Spinal cord (tissue), 10 donors: Measurements from ENCODE around the gene ALOX5AP. TPM values are rescaled to one million over a fixed set of nuclear protein-coding genes. Genes with fewer than 3 reads are reported as not detected.

Experiments
- DNase-seq, 6 donors: peaks; one replicate each; pipeline versions ENCODE4 v3.0.0 to v3.0.0-alpha.2; 2013 to 2015; ENCODE audit warnings: low spot score in 6 of 6, low read depth in 4 of 6
- H3K27ac ChIP-seq: one replicate; pipeline ENCODE4 v1.5.1; 2013; ENCODE audit warnings: low read depth, low read length, control low read depth
- H3K27me3 ChIP-seq: one replicate; pipeline ENCODE4 v1.6.1; 2013; ENCODE audit warnings: low read length; ENCODE audit not compliant: control insufficient read depth, insufficient read depth
- H3K36me3 ChIP-seq: one replicate; pipeline ENCODE4 v1.6.1; 2013; ENCODE audit warnings: low read length; ENCODE audit not compliant: control insufficient read depth, insufficient read depth
- H3K4me1 ChIP-seq: one replicate; pipeline ENCODE4 v1.6.1; 2013; ENCODE audit warnings: low read length; ENCODE audit not compliant: control insufficient read depth, insufficient read depth
- H3K4me3 ChIP-seq: one replicate; pipeline ENCODE4 v1.5.1; 2013; ENCODE audit warnings: low read depth, low read length, control low read depth
- H3K9me3 ChIP-seq: one replicate; pipeline ENCODE4 v1.6.1; 2013; ENCODE audit warnings: low read length; ENCODE audit not compliant: control insufficient read depth, insufficient read depth
- WGBS: methylation state at CpG from one replicate; pipeline ENCODE4 v1.1.5; 2013; ENCODE audit warnings: missing lambda C conversion rate; ENCODE audit not compliant: insufficient coverage; 5-methylcytosine and 5-hydroxymethylcytosine counted together
- polyA plus RNA-seq, 2 donors: library from polyadenylated mRNA; unstranded; fragments of 120-200 nt; gene quantifications; one replicate each; pipeline ENCODE4 v1.2.1, GENCODE V29; 2013; ENCODE audit not compliant: insufficient read length in 2 of 2
- total RNA-seq, 2 donors: library from RNA; depleted of rRNA in 1 of 2; stranded (reverse); fragments of 120-200 nt in 1 of 2; fragments of >200 nt in 1 of 2; gene quantifications; one replicate each; pipeline versions ENCODE4 v1.2.3 to v1.2.4, GENCODE V29; 2013 to 2014
- donor health status: healthy.

The ALOX5AP gene
- total and polyA plus RNA-seq, 4 donors, result 9.6 to 23.1 (median 11.0) TPM

DNA sequence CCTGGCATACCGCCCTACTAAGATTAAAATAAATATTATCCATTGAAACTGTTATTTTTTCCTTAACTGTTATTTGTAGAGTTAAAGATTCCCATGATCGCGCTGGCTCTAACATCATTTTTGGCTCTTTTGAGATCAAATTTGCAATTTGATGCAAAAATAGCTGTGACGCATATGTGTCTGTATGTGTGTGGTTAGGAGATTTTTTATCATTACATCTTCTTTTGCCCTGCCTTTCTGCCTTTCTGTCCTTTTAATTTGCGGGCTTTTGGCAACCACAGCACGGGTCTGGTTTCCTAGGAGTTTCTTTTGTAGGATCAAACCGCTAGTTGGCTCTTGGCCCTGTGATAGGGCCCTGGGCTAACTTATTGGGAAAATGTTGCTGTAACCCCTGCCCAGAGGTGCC is 37.3 kb upstream of the ALOX5AP start:
- 86% methylated on average over 2 of the region's 7 CpGs for WGBS
- Histone ChIP-seq H3K27me3 (no peaks in the 10 kb centered on the region), H3K9me3 (no peaks in the 10 kb centered on the region), H3K4me3 (no peak overlapping the region), H3K4me1 (peaks cover 15% of the 10 kb centered on the region), H3K27ac (peak overlapping the region; percentile 40), H3K36me3 (no peaks in the 10 kb centered on the region)
- DNase-seq, result peak in 2 of 6 donors; percentile 53 to 71

DNA sequence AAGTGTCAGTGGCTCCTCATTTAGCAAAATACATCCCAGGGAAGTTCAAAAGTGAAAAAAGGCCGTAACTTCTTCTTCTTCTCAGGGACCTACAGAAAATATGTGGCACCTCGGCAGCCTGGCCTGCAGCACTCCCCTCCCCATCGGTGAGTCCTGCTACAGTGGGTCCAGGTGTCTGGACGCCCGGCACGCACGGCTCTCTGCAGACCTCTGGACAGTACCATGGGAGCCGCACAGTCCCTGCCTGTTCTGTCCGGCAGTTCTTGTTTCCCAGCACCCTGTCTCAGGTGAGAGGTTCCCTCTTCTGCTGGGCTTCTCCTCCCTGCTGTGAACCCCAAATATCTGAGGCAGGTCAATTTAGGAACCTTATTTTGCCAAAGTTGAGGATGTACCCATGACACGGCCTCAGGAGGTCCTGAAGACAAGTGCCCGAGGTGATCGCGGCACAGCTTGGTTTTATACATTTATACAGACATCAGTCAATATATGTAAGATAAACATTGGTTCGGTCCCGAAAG is 36.8 kb upstream of the ALOX5AP start:
- no peaks in the 10 kb centered on the region for H3K9me3 ChIP-seq
- peak overlapping the region; percentile 43 for H3K27ac ChIP-seq
- H3K36me3 ChIP-seq, result no peaks in the 10 kb centered on the region
- WGBS, result 79% methylated on average over 9 of the region's 15 CpGs
- no peak for DNase-seq
- peaks cover 15% of the 10 kb centered on the region for H3K4me1 ChIP-seq
- H3K4me3 ChIP-seq, result no peak overlapping the region
- H3K27me3 ChIP-seq, result no peaks in the 10 kb centered on the region

DNA sequence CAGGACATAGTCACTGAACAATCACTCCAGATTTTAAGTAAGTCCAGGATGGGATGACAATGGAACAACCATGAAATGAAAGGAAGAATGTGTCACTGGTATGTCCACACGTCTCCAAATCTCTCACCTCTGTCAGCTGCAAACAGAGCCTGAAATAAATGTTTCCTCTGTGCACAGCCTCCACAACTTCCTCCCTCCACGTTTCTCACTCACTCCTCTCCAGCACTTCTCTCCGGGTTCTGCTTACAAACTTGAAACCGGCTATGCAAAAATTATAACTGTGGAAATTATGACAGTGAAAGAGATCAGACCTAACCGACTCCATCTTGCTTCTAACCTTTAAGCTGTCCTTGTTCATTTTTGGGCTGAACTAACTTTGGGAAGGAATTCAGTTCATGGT is 35.0 kb upstream of the ALOX5AP start:
- Histone ChIP-seq H3K27me3 (no peaks in the 10 kb centered on the region), H3K36me3 (no peaks in the 10 kb centered on the region), H3K4me1 (peaks cover 15% of the 10 kb centered on the region), H3K27ac (no peak overlapping the region), H3K9me3 (no peaks in the 10 kb centered on the region), H3K4me3 (no peak overlapping the region)
- no peak for DNase-seq
- no CpG with 5 or more reads among the region's 5 CpGs for WGBS

DNA sequence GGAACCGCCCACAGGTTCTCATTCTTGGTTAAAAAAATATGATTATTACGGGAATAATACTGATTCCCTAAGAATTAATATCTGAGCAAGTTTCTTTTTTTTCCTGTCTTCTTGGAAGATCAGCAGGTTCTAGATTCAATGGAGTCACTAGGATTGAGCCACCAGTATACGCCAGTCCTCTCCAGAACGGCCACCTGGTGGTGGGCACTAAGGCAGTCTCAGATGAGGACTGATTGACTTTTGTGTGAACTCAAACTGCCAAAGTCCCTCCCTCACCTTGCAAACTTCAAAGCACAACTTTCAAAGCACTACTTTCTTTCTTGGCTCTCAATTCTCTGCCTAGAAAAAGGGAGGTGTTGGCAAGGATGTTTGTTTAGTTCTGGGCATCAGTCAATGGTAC is 33.3 kb upstream of the ALOX5AP start:
- WGBS, result 100% methylated on average over 2 of the region's 4 CpGs
- Histone ChIP-seq H3K4me1 (peaks cover 11% of the 10 kb centered on the region), H3K4me3 (no peak overlapping the region), H3K9me3 (no peaks in the 10 kb centered on the region), H3K36me3 (no peaks in the 10 kb centered on the region), H3K27me3 (no peaks in the 10 kb centered on the region), H3K27ac (no peak overlapping the region)
- DNase-seq, result no peak

DNA sequence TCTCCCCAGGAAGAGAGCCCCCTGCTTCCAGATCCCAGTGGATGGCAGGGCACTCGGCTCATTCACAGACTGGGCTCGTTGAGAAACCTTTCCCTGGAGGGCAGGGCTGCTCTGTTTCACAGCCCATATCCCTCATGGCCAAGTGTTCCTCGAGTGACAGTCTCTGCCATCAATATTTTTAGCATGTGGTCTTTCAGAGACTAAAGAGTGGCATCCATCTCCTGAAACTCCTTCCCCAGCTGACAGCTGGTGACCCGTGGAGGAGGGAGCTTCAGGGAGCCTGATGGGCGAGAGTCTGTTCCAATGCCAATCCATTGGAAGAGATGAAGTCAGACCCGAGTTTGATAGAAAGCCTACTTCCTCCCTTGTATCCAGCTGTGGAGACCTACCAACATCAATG is 30.7 kb upstream of the ALOX5AP start:
- Histone ChIP-seq H3K4me3 (no peak overlapping the region), H3K27me3 (no peaks in the 10 kb centered on the region), H3K27ac (no peak overlapping the region), H3K9me3 (no peaks in the 10 kb centered on the region), H3K4me1 (no peaks in the 10 kb centered on the region), H3K36me3 (no peaks in the 10 kb centered on the region)
- 66% methylated on average over 3 of the region's 6 CpGs for WGBS
- DNase-seq, result no peak

DNA sequence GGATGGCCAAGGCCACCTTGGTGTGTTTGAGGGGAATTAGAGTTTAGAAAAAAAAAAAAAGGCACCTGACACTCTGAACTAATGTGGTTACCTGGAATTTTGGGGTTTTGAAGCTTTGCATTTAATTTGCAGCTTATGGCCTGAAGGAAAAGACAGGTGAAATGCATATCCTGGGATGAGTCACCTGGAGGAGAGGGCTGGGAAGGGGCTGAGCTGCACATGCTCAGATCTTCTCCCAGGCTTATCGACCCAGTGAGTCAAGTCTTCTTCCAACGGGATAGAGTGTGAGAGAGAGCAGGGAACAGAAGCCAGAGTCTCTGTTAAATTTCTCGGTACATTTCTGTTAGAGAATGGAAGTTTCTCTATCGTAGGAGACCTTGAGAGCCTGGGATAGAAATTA is 29.7 kb upstream of the ALOX5AP start:
- Histone ChIP-seq H3K4me3 (no peak overlapping the region), H3K36me3 (no peaks in the 10 kb centered on the region), H3K4me1 (no peaks in the 10 kb centered on the region), H3K27me3 (no peaks in the 10 kb centered on the region), H3K27ac (no peak overlapping the region), H3K9me3 (no peaks in the 10 kb centered on the region)
- 100% methylated on average over 2 of the region's 4 CpGs for WGBS
- DNase-seq, result no peak

DNA sequence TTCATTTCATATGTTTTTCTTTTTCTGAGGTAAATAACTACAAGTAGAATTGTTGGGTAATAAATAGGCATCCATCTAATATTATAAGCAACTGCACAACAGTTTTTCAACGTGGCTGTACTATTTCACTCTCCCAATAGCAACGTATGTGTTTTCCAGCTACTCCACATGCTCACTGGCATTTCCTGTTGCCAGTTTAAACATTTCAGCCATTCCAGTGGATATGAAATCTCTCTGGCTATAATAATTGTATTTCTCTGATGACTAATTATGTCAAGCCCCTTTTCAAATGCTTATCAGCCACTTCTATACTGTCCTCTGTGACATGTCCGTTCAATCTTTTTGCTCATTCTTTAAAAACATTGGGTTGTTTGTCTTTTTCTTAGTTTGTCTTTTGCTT is 26.8 kb upstream of the ALOX5AP start:
- no peaks in the 10 kb centered on the region for H3K4me1 ChIP-seq
- H3K27ac ChIP-seq, result no peak overlapping the region
- WGBS, result no CpG with 5 or more reads among the region's 3 CpGs
- no peaks in the 10 kb centered on the region for H3K36me3 ChIP-seq
- H3K27me3 ChIP-seq, result no peaks in the 10 kb centered on the region
- H3K4me3 ChIP-seq, result no peak overlapping the region
- no peak for DNase-seq
- no peaks in the 10 kb centered on the region for H3K9me3 ChIP-seq

DNA sequence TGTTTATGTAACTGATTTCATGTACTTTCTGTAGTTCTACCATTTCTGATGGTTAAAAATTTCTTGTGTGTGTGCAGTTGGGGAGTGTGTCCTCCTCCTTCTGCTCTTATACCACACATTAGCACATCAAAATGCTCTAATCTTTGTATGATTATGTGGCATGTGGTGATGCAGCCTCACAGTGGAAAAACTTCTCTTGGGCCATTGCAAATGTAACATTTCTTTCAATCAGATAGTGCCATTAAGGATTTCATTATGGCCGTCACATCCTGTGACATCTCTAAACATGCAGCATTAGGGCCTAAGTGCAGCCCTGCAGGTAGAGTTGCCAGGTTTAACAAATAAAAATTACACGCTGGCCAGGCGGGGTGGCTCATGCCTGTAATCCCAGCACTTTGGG is 24.9 kb upstream of the ALOX5AP start:
- H3K27ac ChIP-seq, result no peak overlapping the region
- no peaks in the 10 kb centered on the region for H3K36me3 ChIP-seq
- 100% methylated on average over 3 of the region's 3 CpGs for WGBS
- H3K4me1 ChIP-seq, result no peaks in the 10 kb centered on the region
- H3K9me3 ChIP-seq, result no peaks in the 10 kb centered on the region
- H3K27me3 ChIP-seq, result no peaks in the 10 kb centered on the region
- no peak overlapping the region for H3K4me3 ChIP-seq
- DNase-seq, result no peak

DNA sequence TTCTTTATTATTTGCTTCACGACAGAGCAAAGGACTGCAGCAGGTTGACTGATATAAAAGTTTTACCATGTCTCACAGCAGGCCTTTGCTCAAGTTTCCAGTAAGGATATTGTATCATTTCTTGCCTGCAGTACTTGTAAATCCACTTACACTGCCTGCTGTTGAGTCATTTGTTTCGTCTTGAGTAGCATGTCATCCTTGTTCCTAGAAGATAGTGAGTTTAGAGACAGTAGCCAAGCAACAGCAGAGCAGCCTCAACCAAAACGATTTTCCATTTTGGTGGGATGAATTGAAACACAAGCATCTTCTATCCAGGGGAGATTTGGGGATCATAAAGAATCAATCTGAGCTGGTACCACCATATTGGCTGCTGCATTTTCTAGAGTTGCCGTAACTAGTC is 24.0 kb upstream of the ALOX5AP start:
- Histone ChIP-seq H3K9me3 (no peaks in the 10 kb centered on the region), H3K4me3 (no peak overlapping the region), H3K4me1 (no peaks in the 10 kb centered on the region), H3K27ac (no peak overlapping the region), H3K36me3 (no peaks in the 10 kb centered on the region), H3K27me3 (no peaks in the 10 kb centered on the region)
- 70% methylated on average over 3 of the region's 4 CpGs for WGBS
- no peak for DNase-seq

DNA sequence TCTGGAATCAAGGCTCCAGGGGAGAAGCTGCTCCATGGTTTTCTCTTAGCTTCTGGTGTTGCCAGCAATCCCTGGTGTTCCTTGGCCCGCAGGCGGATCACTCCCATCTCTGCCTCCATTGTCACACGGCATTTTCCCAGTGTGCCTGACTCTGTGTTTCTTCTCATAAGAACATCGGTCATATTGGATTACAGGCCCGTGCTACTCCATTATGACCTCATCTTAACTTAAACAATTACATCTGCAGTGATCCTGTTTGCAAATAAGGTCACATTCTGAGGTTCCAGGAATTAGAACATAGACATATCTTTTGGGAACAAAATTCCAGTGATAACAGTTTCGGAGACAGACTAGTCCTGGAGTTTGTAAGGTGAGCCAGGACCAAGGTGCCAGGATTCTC is 23.5 kb upstream of the ALOX5AP start:
- H3K27ac ChIP-seq, result no peak overlapping the region
- no peaks in the 10 kb centered on the region for H3K9me3 ChIP-seq
- no peaks in the 10 kb centered on the region for H3K4me1 ChIP-seq
- no peak overlapping the region for H3K4me3 ChIP-seq
- H3K36me3 ChIP-seq, result no peaks in the 10 kb centered on the region
- no peaks in the 10 kb centered on the region for H3K27me3 ChIP-seq
- WGBS, result 81% methylated on average over 6 of the region's 6 CpGs
- DNase-seq, result no peak
